Fibroblast of skin of left quadriceps (primary cell): ENCODE data around the gene INHBC.
"Not testable (repeated sequence)": the region's sequence is repeated elsewhere in the genome, so short reads cannot be mapped to it uniquely, and the experiment has no call there.

ENCODE experiments used
- DNase-seq, 2 experiments: peaks; one replicate each; pipeline ENCODE4 v3.0.0-alpha.2; 2013; ENCODE audit warnings: low read depth in 2 of 2

Gene INHBC

GRCh38 chr12:57434517-57435223 lies at the start of gene INHBC:
TSS of gene INHBC (plus strand) at chr12:57434784. CDS start at chr12:57434887, 103 bp downstream.
- no peak for DNase-seq

GRCh38 chr12:57385586-57385985 lies 49.0 kb upstream of the INHBC start:
- no peak for DNase-seq

GRCh38 chr12:57386187-57386720 lies 48.3 kb upstream of the INHBC start:
- DNase-seq = no peak

GRCh38 chr12:57388425-57388824 lies 46.2 kb upstream of the INHBC start:
- DNase-seq = no peak

GRCh38 chr12:57389033-57389432 lies 45.6 kb upstream of the INHBC start:
- DNase-seq = peak; percentile 53 to 57

- DNase-seq = no peak
Measured at GRCh38 chr12:57390174-57390573, 44.4 kb upstream of the INHBC start.

- DNase-seq = no peak
Measured at GRCh38 chr12:57395121-57395520, 39.5 kb upstream of the INHBC start.

GRCh38 chr12:57397441-57397840 lies 37.1 kb upstream of the INHBC start:
- no peak for DNase-seq

- not testable (repeated sequence) for DNase-seq
Measured at GRCh38 chr12:57399718-57400463, 34.7 kb upstream of the INHBC start.

GRCh38 chr12:57401165-57401564 lies 33.4 kb upstream of the INHBC start:
- no peak for DNase-seq

- DNase-seq = not testable (repeated sequence)
Measured at GRCh38 chr12:57402156-57402555, 32.4 kb upstream of the INHBC start.

GRCh38 chr12:57404966-57405640 lies 29.5 kb upstream of the INHBC start:
- DNase-seq = no peak

GRCh38 chr12:57410534-57410933 lies 24.1 kb upstream of the INHBC start:
- no peak for DNase-seq

- not testable (repeated sequence) for DNase-seq
Measured at GRCh38 chr12:57414160-57414559, 20.4 kb upstream of the INHBC start.

- no peak for DNase-seq
Measured at GRCh38 chr12:57415088-57415487, 19.5 kb upstream of the INHBC start.

- no peak for DNase-seq
Measured at GRCh38 chr12:57416039-57416996, 18.3 kb upstream of the INHBC start.

GRCh38 chr12:57418255-57418654 lies 16.3 kb upstream of the INHBC start:
- no peak for DNase-seq

- no peak for DNase-seq
Measured at GRCh38 chr12:57419495-57419894, 15.1 kb upstream of the INHBC start.

- no peak for DNase-seq
Measured at GRCh38 chr12:57420482-57420881, 14.1 kb upstream of the INHBC start.

GRCh38 chr12:57426948-57427347 lies 7.6 kb upstream of the INHBC start:
- not testable (repeated sequence) for DNase-seq

- no peak for DNase-seq
Measured at GRCh38 chr12:57428965-57429364, 5.6 kb upstream of the INHBC start.
